ENCODE results near the gene SPG7.

- TF ChIP-seq CTCF (IDR thresholded peaks at IDR 0.05; ENCODE audit: low read depth, low read length, missing input control), result no peak
- peak; percentile 85 to 88 for TF ChIP-seq HNF4A (conservative IDR thresholded peaks at IDR 0.05)
- TF ChIP-seq NR2F2 (IDR thresholded peaks at IDR 0.05), result peak; percentile 100
- peak in 1 of 2 donors; percentile 53 for TF ChIP-seq RAD21 (IDR thresholded peaks at IDR 0.05)
- no peak for TF ChIP-seq REST (IDR thresholded peaks at IDR 0.05)
- TF ChIP-seq YY1 (IDR thresholded peaks at IDR 0.05), result no peak
- no peak for TF ChIP-seq MAX (IDR thresholded peaks at IDR 0.05)
- no peak for TF ChIP-seq ZBTB33 (IDR thresholded peaks at IDR 0.05)
- peak; percentile 60 to 86 for TF ChIP-seq EGR1 (IDR thresholded peaks at IDR 0.05; ENCODE audit: low read depth in 2 of 2)
- TF ChIP-seq ATF3 (IDR thresholded peaks at IDR 0.05), result no peak
- peak; percentile 90 for TF ChIP-seq SP1 (IDR thresholded peaks at IDR 0.05)
- no peak for TF ChIP-seq TAF1 (conservative IDR thresholded peaks at IDR 0.05)
Measured at GRCh38 chr16:89581861-89582563, 73.8 kb downstream of the SPG7 start.
